Right kidney (tissue), 1 donor: ENCODE data around the gene EEIG1.

ENCODE experiments used
- DNase-seq: peaks from one replicate; pipeline ENCODE4 v3.0.0-alpha.2; 2016

EEIG1 gene

GRCh38 chr9:127941062-127941960, 39.5 kb downstream of the EEIG1 start:
- no peak for DNase-seq

- no peak for DNase-seq
Measured at GRCh38 chr9:127940593-127940992, 40.2 kb downstream of the EEIG1 start.

GRCh38 chr9:127938298-127938690, 42.5 kb downstream of the EEIG1 start:
- DNase-seq = no peak

- DNase-seq = peak; percentile 83
Measured at GRCh38 chr9:127937388-127938297, 43.1 kb downstream of the EEIG1 start, which contains the start of gene DPM2. DPM2 (minus strand) TSS chr9:127937854; CDS start chr9:127937820, 34 bp downstream.

GRCh38 chr9:127937056-127937387, 43.8 kb downstream of the EEIG1 start:
- no peak for DNase-seq

DNA sequence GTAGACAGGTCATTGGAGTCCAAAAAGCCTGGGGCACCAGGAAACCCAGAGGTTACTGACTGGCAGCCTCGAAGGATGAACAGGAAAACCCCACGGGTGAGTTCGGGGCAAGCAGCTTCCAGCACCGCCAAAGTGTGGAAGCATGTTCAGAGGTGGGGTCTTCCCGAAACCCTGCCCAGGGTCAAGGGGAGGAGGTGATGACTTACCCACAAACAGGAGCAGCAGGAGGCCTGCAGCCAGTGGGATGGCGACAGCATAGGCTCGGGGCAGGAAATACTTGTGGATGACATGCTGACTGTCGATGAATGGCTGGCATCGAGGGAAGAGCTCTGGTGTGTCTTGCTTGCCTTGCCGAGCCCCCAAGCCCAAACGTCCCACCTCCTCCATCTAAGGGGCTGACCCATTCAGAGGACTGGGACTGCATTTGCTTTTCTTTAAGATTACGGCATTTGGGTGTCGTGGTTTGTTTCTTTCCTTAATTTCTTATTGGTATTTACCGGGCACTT, 44.4 kb downstream of the EEIG1 start:
- DNase-seq = no peak

GRCh38 chr9:127935765-127936221, 45.0 kb downstream of the EEIG1 start:
- DNase-seq = no peak

DNA sequence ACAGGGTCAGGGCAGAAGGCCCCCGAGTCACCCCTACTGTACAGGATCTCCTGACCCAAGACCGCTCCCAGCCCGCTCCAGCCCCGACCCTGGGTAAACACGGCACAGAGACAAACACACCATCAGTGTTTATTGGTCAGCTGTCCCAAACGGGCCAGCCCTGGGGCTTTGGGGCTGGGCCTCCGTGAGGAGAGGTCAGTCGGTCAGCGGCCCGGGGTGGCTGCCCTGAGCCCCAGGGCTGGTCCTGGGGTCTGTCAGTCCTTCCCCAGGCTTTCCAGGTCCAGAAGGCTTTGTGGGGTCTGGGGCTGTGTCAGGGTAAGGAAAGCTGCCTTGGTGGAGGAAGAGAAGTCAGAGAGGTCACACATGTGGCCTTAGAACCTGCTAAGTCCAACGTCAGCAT, 45.8 kb downstream of the EEIG1 start:
- DNase-seq = no peak

- no peak for DNase-seq
Measured at GRCh38 chr9:127934248-127934647, 46.5 kb downstream of the EEIG1 start.

DNA sequence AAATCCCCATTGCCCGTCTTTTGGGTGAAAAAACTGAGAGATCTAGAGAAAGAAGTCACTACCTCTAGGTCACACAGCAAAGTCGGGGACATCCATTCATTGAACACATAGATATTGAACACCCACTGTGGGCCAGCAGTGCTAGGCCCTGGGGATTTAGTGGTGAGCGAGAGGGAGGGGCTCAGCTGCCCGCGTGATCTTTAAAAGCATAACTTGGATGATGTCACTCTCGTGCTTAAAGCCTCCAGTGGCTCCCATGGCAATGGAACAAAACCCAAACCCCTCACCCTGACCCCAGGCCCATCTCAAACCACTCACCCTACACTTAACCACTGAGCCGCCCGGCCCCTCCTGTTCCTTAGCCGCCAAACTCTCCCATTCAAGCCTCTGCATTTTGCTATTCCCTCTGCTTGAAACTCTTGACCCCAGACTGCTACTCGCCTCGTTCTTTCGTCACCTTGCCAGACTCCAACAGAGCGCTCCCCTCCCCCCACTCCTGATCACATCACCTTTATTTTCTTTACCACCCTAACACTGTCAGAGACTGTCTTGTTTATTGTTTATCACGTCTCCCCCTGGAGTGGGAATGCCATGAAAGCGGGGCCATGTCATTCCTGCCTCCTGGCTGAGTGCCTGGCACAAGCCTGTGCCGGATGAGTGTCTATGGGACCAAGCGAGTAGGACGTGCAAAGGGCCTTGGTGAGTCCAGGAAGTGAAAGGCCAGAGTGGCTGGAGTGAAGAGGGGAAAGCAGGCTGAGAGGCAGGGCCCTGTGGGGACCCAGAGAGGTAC, 49.5 kb downstream of the EEIG1 start:
- no peak for DNase-seq
